Endothelial cell of umbilical vein (primary cell): Measurements from ENCODE around the gene VPS51. TPM values are rescaled to one million over a fixed set of nuclear protein-coding genes. Genes with fewer than 3 reads are reported as not detected.

Experiments
- BruUV-seq: library from RNA; stranded (reverse); fragments of 400-500 nt; replicated peaks from 2 replicates; lab custom pipeline; 2021; lab: Mats Ljungman, UMichigan
- CTCF ChIA-PET: fragments of 300-600, 350-600 bp; sonication (Branson Sonifier 250); formaldehyde crosslinking; loops from one replicate; lab custom pipeline; 2021; ENCODE audit warnings: antibody characterized with exemption, inconsistent platforms; lab: Charles Lee
- POLR2A ChIA-PET: fragments of 300-600, 350-600 bp; sonication (Branson Sonifier 250); formaldehyde crosslinking; loops from one replicate; lab custom pipeline; 2021; ENCODE audit warnings: antibody characterized with exemption, inconsistent platforms; lab: Charles Lee
- DNase-seq: peaks from one replicate; pipeline ENCODE4 v3.0.0-alpha.2; 2011; ENCODE audit warnings: low read depth, low spot score
- FAIRE-seq: peaks from 2 replicates; lab custom pipeline; 2011; peaks lifted over from hg19 to GRCh38; lab: Jason Lieb, UNC
- H2AFZ ChIP-seq: 2 replicates; pipeline ENCODE4 v1.6.0; 2012; ENCODE audit warnings: low read depth, low read length, control low read depth, inconsistent platforms
- H3K27ac ChIP-seq: 2 replicates; pipeline ENCODE4 v1.5.1; 2011; ENCODE audit warnings: low read depth, mild to moderate bottlenecking, control low read depth, low read length, moderate library complexity; ENCODE audit not compliant: insufficient read depth
- H3K27me3 ChIP-seq, 2 experiments: 2 replicates each; pipeline versions ENCODE4 v1.6.0 to v1.6.1; 2011; ENCODE audit warnings: low read length in 2 of 2, mixed read lengths in 1 of 2; ENCODE audit not compliant: control insufficient read depth in 2 of 2, insufficient read depth in 2 of 2
- H3K36me3 ChIP-seq, 2 experiments: 2 replicates in 1 of 2; 3 replicates in 1 of 2; pipeline ENCODE4 v1.5.1; 2011; ENCODE audit warnings: low read length in 2 of 2, mild to moderate bottlenecking in 1 of 2, moderate library complexity in 1 of 2; ENCODE audit not compliant: control insufficient read depth in 2 of 2, insufficient read depth in 2 of 2; ENCODE audit errors: extremely low read depth in 1 of 2
- H3K4me1 ChIP-seq: 3 replicates; pipeline ENCODE4 v1.5.1; 2011; ENCODE audit warnings: mild to moderate bottlenecking, low read length; ENCODE audit not compliant: control insufficient read depth, insufficient read depth; ENCODE audit errors: extremely low read depth
- H3K4me2 ChIP-seq: 2 replicates; pipeline ENCODE4 v1.6.1; 2011; ENCODE audit warnings: low read length, control low read depth, mixed read lengths; ENCODE audit not compliant: insufficient read depth
- H3K4me3 ChIP-seq, 3 experiments: fragments of 200-600 bp in 1 of 3; sonication (generic), shearing (Covaris generic) in 1 of 3; replicated peaks in 1 of 3; 2 replicates each; pipeline ENCODE4 v1.5.1; 2011 to 2016; ENCODE audit warnings: control low read depth in 3 of 3, low read length in 3 of 3, mild to moderate bottlenecking in 2 of 3, inconsistent platforms in 1 of 3, low read depth in 1 of 3, moderate library complexity in 1 of 3; ENCODE audit not compliant: insufficient read depth in 1 of 3
- H3K79me2 ChIP-seq: 2 replicates; pipeline ENCODE4 v1.6.0; 2012; ENCODE audit warnings: low read length, inconsistent platforms; ENCODE audit not compliant: control insufficient read depth, insufficient read depth
- H3K9ac ChIP-seq: replicated peaks from 2 replicates; pipeline ENCODE3; 2011; ENCODE audit warnings: low read length, control low read depth; ENCODE audit not compliant: insufficient read depth; ENCODE audit errors: extremely low read depth
- H3K9me1 ChIP-seq: replicated peaks from 3 replicates; pipeline ENCODE4 v1.6.0; 2011; ENCODE audit warnings: mild to moderate bottlenecking, low read length; ENCODE audit not compliant: control insufficient read depth, insufficient read depth; ENCODE audit errors: extremely low read depth
- H3K9me3 ChIP-seq: replicated peaks from 2 replicates; pipeline ENCODE4 v1.5.1; 2012; ENCODE audit warnings: low read length, inconsistent platforms; ENCODE audit not compliant: control insufficient read depth, insufficient read depth
- H4K20me1 ChIP-seq: replicated peaks from 2 replicates; pipeline ENCODE3; 2011; ENCODE audit warnings: mild to moderate bottlenecking, low read length; ENCODE audit not compliant: control insufficient read depth, insufficient read depth; ENCODE audit errors: extremely low read depth
- CTCF ChIP-seq, 2 donors: IDR thresholded peaks; 1 replicate in 1 of 2; 2 replicates in 1 of 2; pipeline ENCODE4 v1.5.1; 2011; ENCODE audit warnings: low read length in 2 of 2, mild to moderate bottlenecking in 2 of 2, moderate library complexity in 2 of 2, control low read depth in 1 of 2, inconsistent platforms in 1 of 2, low read depth in 1 of 2; ENCODE audit not compliant: insufficient read depth in 1 of 2; ENCODE audit errors: extremely low read depth in 1 of 2
- EZH2 ChIP-seq: IDR thresholded peaks from 2 replicates; pipeline ENCODE4 v1.6.1; 2012; ENCODE audit warnings: borderline replicate concordance, low read depth, mild to moderate bottlenecking, moderate library complexity, low read length, inconsistent platforms; ENCODE audit not compliant: severe bottlenecking
- FOS ChIP-seq: IDR thresholded peaks from 2 replicates; pipeline ENCODE4 v1.6.1; 2011; ENCODE audit warnings: mild to moderate bottlenecking, low read length, moderate library complexity, borderline replicate concordance; ENCODE audit not compliant: insufficient read depth
- GATA2 ChIP-seq: IDR thresholded peaks from 2 replicates; pipeline ENCODE4 v1.7.0; 2011; ENCODE audit warnings: low read depth, mild to moderate bottlenecking, moderate library complexity, mixed read lengths, low read length; ENCODE audit not compliant: insufficient read length, insufficient read depth
- JUN ChIP-seq: IDR thresholded peaks from 2 replicates; pipeline ENCODE4 v1.6.1; 2011; ENCODE audit warnings: borderline replicate concordance, low read depth; ENCODE audit not compliant: insufficient read length, insufficient read depth
- MAX ChIP-seq: IDR thresholded peaks from 2 replicates; pipeline ENCODE4 v1.6.1; 2011; ENCODE audit not compliant: insufficient read depth, insufficient read length
- MYC ChIP-seq: IDR thresholded peaks from one replicate; pipeline ENCODE4 v1.6.1; 2011; ENCODE audit warnings: mild to moderate bottlenecking, low read depth, low read length
- POLR2A ChIP-seq: IDR thresholded peaks from 2 replicates; pipeline ENCODE4 v1.6.1; 2012; ENCODE audit warnings: low read depth, mild to moderate bottlenecking, control low read depth, low read length
- POLR2AphosphoS5 ChIP-seq: IDR thresholded peaks from 2 replicates; pipeline ENCODE4 v1.6.1; 2012; ENCODE audit warnings: low read depth, mild to moderate bottlenecking, control low read depth, low read length, moderate library complexity; ENCODE audit not compliant: insufficient read depth
- dilution Hi-C: fragments of 300-500 bp; cut with MboI; formaldehyde crosslinking; loops from one replicate; pipeline ENCODE4 v1.15.0; 2019; ENCODE audit warnings: low sequenced_read_pairs; ENCODE audit not compliant: extremely low pct_ligation_motif_present
- intact Hi-C: fragments of 100-400 bp; cut with micrococcal nuclease; formaldehyde crosslinking; loops from one replicate; pipeline ENCODE4 v1.10.0; 2022
- polyA plus RNA-seq, 4 experiments: library from polyadenylated mRNA; depleted of rRNA in 3 of 4; stranded (reverse) in 3 of 4; unstranded in 1 of 4; fragments of >200 nt; gene quantifications; 2 replicates each; pipeline versions ENCODE4 v1.2.1 to v1.2.3, GENCODE V29; 2011 to 2012; ENCODE audit warnings: missing spikeins in 1 of 4
- total RNA-seq: library from RNA; stranded (reverse); gene quantifications from 2 replicates; pipeline ENCODE4 v1.2.3, GENCODE V29; 2021

The VPS51 gene
- total and polyA plus RNA-seq, 2 donors (not counting 3 experiments of a cell fraction or from before 2014, with no cell fraction given) = 108 to 146 TPM

- Histone ChIP-seq H3K9me3 (no peaks in the 10 kb centered on the region), H3K4me2 (no peak overlapping the region), H3K27ac (no peak overlapping the region), H3K36me3 (no peaks in the 10 kb centered on the region), H3K79me2 (no peaks in the 10 kb centered on the region), H4K20me1 (no peaks in the 10 kb centered on the region), H3K4me3 (no peak overlapping the region), H3K9me1 (no peaks in the 10 kb centered on the region), H3K9ac (no peak overlapping the region), H3K4me1 (no peaks in the 10 kb centered on the region), H3K27me3 (no peaks in the 10 kb centered on the region), H2AFZ (no peak overlapping the region)
- intact Hi-C loops = no loop called here
- CTCF ChIA-PET = interaction anchor here (1.0 kb wide), 1 partner anchor 18 kb away, joined by 3 read pairs; no protein-coding TSS in a partner anchor
- no peak for DNase-seq
- TF ChIP-seq CTCF (IDR thresholded peaks at IDR 0.05; ENCODE audit: extremely low read depth in 1 of 2, insufficient read depth in 1 of 2, low read depth in 1 of 2, low read length in 2 of 2) (no peak), POLR2A (no peak), MYC (no peak), JUN (no peak), EZH2 (no peak), MAX (no peak), GATA2 (no peak), POLR2AphosphoS5 (no peak), FOS (no peak)
- POLR2A ChIA-PET = no interaction called here
- dilution Hi-C loops = no loop called here
- no TSS peak for BruUV-seq
- no peak for FAIRE-seq
Observed at GRCh38 chr11:65058012-65058411, 38.0 kb upstream of the VPS51 start.
